ENCODE measurements around the gene SMARCD2.
"Not testable (repeated sequence)": the region's sequence is repeated elsewhere in the genome, so short reads cannot be mapped to it uniquely, and the experiment has no call there.

SMARCD2 gene

DNA sequence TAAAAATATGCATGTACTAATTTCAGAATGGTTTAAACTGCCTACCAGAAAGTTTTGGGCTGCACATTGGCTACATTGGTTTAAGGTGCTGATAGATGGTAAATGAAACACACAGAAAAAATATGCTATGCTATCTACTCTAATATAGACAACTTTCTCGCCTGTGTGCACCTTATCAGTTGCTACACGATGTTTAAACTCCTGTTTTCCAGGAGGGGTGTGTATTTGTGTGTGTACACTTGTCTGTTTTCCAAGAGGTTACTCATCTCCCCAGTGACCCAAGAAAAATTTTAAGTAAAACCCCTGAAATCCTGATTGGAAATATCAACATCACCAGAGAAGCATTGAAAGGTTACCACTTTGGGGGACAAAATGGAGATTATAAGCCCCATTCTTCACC lies 36.9 kb downstream of the SMARCD2 start:
- Histone ChIP-seq H3K36me3 (peaks cover 97% of the 10 kb centered on the region), H3K4me1 (ENCODE audit: control insufficient read depth in 1 of 2, insufficient read depth in 1 of 2, low read depth in 1 of 2, low read length in 1 of 2) (no peaks in the 10 kb centered on the region), H3K4me3 (ENCODE audit: low read depth in 1 of 2, low read length in 1 of 2) (no peak overlapping the region), H3K9me3 (no peaks in the 10 kb centered on the region), H3K27ac (no peak overlapping the region), H3K27me3 (no peaks in the 10 kb centered on the region)
- TF ChIP-seq, protein P1, sequence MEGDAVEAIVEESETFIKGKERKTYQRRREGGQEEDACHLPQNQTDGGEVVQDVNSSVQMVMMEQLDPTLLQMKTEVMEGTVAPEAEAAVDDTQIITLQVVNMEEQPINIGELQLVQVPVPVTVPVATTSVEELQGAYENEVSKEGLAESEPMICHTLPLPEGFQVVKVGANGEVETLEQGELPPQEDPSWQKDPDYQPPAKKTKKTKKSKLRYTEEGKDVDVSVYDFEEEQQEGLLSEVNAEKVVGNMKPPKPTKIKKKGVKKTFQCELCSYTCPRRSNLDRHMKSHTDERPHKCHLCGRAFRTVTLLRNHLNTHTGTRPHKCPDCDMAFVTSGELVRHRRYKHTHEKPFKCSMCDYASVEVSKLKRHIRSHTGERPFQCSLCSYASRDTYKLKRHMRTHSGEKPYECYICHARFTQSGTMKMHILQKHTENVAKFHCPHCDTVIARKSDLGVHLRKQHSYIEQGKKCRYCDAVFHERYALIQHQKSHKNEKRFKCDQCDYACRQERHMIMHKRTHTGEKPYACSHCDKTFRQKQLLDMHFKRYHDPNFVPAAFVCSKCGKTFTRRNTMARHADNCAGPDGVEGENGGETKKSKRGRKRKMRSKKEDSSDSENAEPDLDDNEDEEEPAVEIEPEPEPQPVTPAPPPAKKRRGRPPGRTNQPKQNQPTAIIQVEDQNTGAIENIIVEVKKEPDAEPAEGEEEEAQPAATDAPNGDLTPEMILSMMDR (IDR thresholded peaks at IDR 0.05): no peak

- no peak overlapping the region for H3K27ac ChIP-seq
- H3K9me3 ChIP-seq: no peaks in the 10 kb centered on the region
- H3K4me3 ChIP-seq (ENCODE audit: low read depth in 1 of 2, low read length in 1 of 2): no peak overlapping the region
- no peaks in the 10 kb centered on the region for H3K4me1 ChIP-seq (ENCODE audit: control insufficient read depth in 1 of 2, insufficient read depth in 1 of 2, low read depth in 1 of 2, low read length in 1 of 2)
- TF ChIP-seq, protein P1 (IDR thresholded peaks at IDR 0.05): no peak
- H3K27me3 ChIP-seq: no peaks in the 10 kb centered on the region
- H3K36me3 ChIP-seq: peaks cover 97% of the 10 kb centered on the region
Measured at GRCh38 chr17:63804328-63804727, 38.2 kb downstream of the SMARCD2 start.

DNA sequence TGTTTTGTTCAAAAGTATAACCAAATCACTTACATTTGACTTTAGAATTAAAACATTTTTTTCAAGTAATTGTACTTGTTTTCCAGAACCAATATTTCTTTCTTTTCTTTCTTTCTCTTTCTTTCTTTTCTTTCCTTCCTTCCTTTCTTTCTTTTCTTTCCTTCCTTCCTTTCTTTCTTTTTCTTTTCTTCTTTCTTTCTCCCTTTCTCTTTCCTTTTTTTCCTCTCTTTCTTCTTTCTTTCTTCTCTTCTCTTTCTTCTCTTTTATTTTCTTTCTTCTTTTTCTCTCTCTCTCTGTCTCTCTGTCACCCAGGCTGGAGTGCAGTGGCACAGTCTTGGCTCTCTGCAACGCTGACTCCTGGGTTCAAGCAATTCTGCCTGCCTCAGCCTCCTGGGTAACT lies 41.7 kb downstream of the SMARCD2 start:
- no peaks in the 10 kb centered on the region for H3K4me1 ChIP-seq (ENCODE audit: control insufficient read depth in 1 of 2, insufficient read depth in 1 of 2, low read depth in 1 of 2, low read length in 1 of 2)
- H3K36me3 ChIP-seq: peaks cover 96% of the 10 kb centered on the region
- TF ChIP-seq, protein P1 (IDR thresholded peaks at IDR 0.05): no peak
- H3K4me3 ChIP-seq (ENCODE audit: low read depth in 1 of 2, low read length in 1 of 2): no peak overlapping the region
- no peaks in the 10 kb centered on the region for H3K9me3 ChIP-seq
- no peak overlapping the region for H3K27ac ChIP-seq
- no peaks in the 10 kb centered on the region for H3K27me3 ChIP-seq

- H3K36me3 ChIP-seq: peaks cover 96% of the 10 kb centered on the region
- H3K9me3 ChIP-seq: no peaks in the 10 kb centered on the region
- H3K27ac ChIP-seq: no peak overlapping the region
- TF ChIP-seq, protein P1 (IDR thresholded peaks at IDR 0.05): no peak
- no peaks in the 10 kb centered on the region for H3K27me3 ChIP-seq
- H3K4me1 ChIP-seq (ENCODE audit: control insufficient read depth in 1 of 2, insufficient read depth in 1 of 2, low read depth in 1 of 2, low read length in 1 of 2): no peaks in the 10 kb centered on the region
- no peak overlapping the region for H3K4me3 ChIP-seq (ENCODE audit: low read depth in 1 of 2, low read length in 1 of 2)
Measured at GRCh38 chr17:63798572-63799106, 43.8 kb downstream of the SMARCD2 start.

DNA sequence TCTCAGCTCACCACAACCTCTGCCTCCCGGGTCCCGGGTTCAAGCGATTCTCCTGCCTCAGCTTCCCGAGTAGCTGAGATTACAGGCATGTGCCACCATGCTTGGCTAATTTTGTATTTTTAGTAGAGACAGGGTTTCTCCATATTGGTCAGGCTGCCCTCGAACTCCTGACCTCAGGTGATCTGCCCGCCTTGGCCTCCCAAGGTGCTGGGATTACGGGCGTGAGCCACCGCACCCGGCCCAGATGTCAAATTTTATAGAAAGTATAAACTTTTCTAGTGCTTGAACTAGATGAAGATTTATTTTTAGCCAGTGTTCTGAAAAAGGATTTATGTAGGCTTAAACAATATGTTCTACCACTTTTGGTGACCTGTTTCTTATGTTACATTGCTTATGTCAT lies 46.1 kb downstream of the SMARCD2 start:
- H3K4me1 ChIP-seq (ENCODE audit: control insufficient read depth in 1 of 2, insufficient read depth in 1 of 2, low read depth in 1 of 2, low read length in 1 of 2); H3K27ac ChIP-seq; H3K27me3 ChIP-seq; H3K4me3 ChIP-seq (ENCODE audit: low read depth in 1 of 2, low read length in 1 of 2); H3K9me3 ChIP-seq: not testable (repeated sequence)
- H3K36me3 ChIP-seq: peaks cover 92% of the 10 kb centered on the region

- Histone ChIP-seq H3K9me3 (no peaks in the 10 kb centered on the region), H3K27ac (no peak overlapping the region), H3K27me3 (no peaks in the 10 kb centered on the region), H3K4me3 (ENCODE audit: low read depth in 1 of 2, low read length in 1 of 2) (no peak overlapping the region), H3K4me1 (ENCODE audit: control insufficient read depth in 1 of 2, insufficient read depth in 1 of 2, low read depth in 1 of 2, low read length in 1 of 2) (no peaks in the 10 kb centered on the region), H3K36me3 (peaks cover 91% of the 10 kb centered on the region)
- TF ChIP-seq, protein P1 (IDR thresholded peaks at IDR 0.05): no peak
Measured at GRCh38 chr17:63792055-63792729, 50.3 kb downstream of the SMARCD2 start.
